Type B pancreatic cell (in vitro differentiated cells): ENCODE results near the gene PTPA. TPM values are rescaled to one million over a fixed set of nuclear protein-coding genes. Genes with fewer than 3 reads are reported as not detected.

ENCODE experiments used
- DNase-seq: peaks from one replicate; pipeline ENCODE4 v3.0.0; 2021; ENCODE audit warnings: mixed read lengths; ENCODE audit not compliant: unreplicated experiment; ENCODE audit errors: extremely low spot score
- H3K27ac Mint-ChIP-seq: 2 replicates; pipeline ENCODE4 v1.8.0; 2021; ENCODE audit warnings: mild to moderate bottlenecking, mixed read lengths
- H3K27me3 Mint-ChIP-seq: 2 replicates; pipeline ENCODE4 v1.8.0; 2021; ENCODE audit warnings: mixed read lengths
- H3K36me3 Mint-ChIP-seq: 2 replicates; pipeline ENCODE4 v1.8.0; 2021; ENCODE audit warnings: mixed read lengths
- H3K4me1 Mint-ChIP-seq: one replicate; pipeline ENCODE4 v1.8.0; 2021; ENCODE audit warnings: mixed read lengths; ENCODE audit not compliant: unreplicated experiment
- H3K4me3 Mint-ChIP-seq: 2 replicates; pipeline ENCODE4 v1.8.0; 2021; ENCODE audit warnings: mild to moderate bottlenecking, mixed read lengths
- H3K9me3 Mint-ChIP-seq: 2 replicates; pipeline ENCODE4 v1.8.0; 2021; ENCODE audit warnings: mixed read lengths
- total RNA-seq: library from RNA; stranded (reverse); gene quantifications from 2 replicates; pipeline ENCODE4 v1.2.1, GENCODE V29; 2021; ENCODE audit warnings: low replicate concordance
- TF ChIP-seq, protein P1 (sequence below): fragments of 200-600 bp; sonication (generic); conservative IDR thresholded peaks from 2 replicates; pipeline ENCODE4 v1.5.0; 2021; ENCODE audit warnings: antibody characterized with exemption, mild to moderate bottlenecking

The PTPA gene
- total RNA-seq, 1 donor from 2014 or later, result 102 TPM

DNA sequence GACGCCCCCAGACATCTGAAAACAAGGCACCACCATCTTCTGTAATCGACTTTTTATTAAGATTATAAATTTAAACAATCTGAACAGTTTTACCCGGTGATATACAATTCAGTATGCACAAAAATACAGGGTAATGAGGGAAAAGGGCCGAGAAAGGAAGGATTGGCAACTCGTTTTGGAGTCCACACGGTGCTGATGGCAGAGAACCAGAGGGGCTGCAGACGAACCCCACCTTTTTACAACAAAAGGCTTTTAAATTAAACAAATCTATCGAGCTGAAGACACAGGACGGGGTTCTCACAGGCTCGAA, 64.3 kb downstream of the PTPA start:
- TF ChIP-seq, protein P1, sequence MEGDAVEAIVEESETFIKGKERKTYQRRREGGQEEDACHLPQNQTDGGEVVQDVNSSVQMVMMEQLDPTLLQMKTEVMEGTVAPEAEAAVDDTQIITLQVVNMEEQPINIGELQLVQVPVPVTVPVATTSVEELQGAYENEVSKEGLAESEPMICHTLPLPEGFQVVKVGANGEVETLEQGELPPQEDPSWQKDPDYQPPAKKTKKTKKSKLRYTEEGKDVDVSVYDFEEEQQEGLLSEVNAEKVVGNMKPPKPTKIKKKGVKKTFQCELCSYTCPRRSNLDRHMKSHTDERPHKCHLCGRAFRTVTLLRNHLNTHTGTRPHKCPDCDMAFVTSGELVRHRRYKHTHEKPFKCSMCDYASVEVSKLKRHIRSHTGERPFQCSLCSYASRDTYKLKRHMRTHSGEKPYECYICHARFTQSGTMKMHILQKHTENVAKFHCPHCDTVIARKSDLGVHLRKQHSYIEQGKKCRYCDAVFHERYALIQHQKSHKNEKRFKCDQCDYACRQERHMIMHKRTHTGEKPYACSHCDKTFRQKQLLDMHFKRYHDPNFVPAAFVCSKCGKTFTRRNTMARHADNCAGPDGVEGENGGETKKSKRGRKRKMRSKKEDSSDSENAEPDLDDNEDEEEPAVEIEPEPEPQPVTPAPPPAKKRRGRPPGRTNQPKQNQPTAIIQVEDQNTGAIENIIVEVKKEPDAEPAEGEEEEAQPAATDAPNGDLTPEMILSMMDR, result no peak
- Mint-ChIP-seq H3K4me1 (peaks cover 30% of the 10 kb centered on the region), H3K4me3 (peak overlapping the region; percentile 93), H3K36me3 (no peaks in the 10 kb centered on the region), H3K27me3 (no peaks in the 10 kb centered on the region), H3K27ac (peak overlapping the region; percentile 95), H3K9me3 (no peaks in the 10 kb centered on the region)
- no peak for DNase-seq

DNA sequence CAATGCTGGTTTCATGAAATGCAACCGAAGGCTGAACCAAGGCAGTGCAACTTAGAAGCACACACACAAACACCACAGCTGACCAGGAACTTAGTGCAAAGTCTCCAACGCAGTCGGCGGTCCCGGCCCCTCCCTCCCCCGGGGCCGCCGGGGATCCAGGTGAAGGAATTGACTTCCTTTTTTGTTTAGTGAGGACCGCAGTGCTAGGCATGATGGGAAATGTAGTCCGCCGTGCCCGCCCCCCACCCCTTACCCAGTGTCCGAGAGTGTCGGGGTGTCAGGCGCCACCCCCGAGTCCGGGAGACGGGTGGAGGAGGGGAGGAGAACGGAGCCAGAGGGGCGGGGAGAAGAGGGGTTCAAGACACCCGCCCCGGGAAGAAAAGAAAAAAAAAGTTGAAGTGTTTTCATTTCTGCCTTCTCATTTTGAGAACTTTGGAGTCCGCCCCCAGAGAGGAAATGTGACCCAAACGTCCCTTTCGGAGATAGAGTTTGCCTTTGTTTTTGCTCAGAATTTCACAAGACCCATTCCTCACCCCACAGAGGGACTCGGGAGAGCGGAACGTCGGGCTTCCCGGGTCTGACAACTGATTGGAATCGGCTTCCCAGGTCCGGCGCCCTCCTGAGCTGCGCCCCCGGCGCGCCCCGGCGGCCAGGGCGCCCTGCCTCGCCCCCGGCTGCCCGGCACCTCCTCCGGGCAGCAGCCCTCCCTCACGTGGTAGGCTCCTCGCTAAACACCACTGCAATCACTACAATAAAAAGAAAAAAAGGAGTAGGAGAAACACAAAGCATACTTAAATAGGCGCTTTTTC, 64.8 kb downstream of the PTPA start:
- H3K4me3 Mint-ChIP-seq, result peak overlapping the region; percentile 93
- H3K27me3 Mint-ChIP-seq, result no peaks in the 10 kb centered on the region
- TF ChIP-seq, protein P1, result no peak
- peak; percentile 81 for DNase-seq
- H3K9me3 Mint-ChIP-seq, result no peaks in the 10 kb centered on the region
- H3K36me3 Mint-ChIP-seq, result no peaks in the 10 kb centered on the region
- peak overlapping the region; percentile 95 for H3K27ac Mint-ChIP-seq
- H3K4me1 Mint-ChIP-seq, result peaks cover 26% of the 10 kb centered on the region

DNA sequence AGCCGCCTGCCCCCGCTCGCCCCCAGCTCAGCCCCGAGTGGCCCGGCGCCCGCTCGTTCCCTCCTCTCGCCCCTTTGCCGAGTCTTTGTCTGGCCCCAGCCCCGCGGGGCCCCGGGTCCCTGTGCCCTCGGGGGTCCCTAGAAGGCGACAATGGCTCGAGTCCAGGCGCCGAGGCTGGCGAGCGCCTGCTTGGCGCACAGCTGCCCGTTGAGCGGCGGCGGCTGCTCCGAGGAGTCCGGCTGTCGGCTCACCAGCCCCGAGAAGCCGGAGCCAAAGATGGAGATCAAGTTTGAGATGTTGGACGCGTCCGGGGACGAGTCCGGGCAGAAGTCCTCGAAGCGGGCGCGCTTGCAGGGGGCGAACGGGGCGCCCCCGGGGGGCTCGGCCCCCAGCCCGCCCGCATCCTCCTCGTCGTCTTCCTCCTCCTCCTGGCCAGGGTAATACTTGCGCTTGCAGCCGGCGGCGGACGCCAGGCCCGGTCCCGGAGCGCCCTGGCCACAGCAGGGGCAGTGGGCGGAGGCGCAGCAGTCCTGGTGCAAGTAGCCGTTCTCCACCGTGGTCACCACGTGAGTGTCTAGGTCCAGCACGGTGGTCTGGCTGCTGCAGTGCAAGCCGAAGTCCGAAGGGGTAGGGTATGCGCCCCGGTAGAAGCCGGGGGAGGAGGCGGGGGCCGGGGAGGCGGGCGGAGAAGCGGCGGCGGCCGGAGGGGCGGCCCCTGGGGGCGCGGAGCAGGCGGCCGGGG, 65.7 kb downstream of the PTPA start:
- H3K9me3 Mint-ChIP-seq, result no peaks in the 10 kb centered on the region
- H3K4me1 Mint-ChIP-seq, result peaks cover 26% of the 10 kb centered on the region
- H3K36me3 Mint-ChIP-seq, result no peaks in the 10 kb centered on the region
- peak overlapping the region; percentile 71 for H3K27ac Mint-ChIP-seq
- TF ChIP-seq, protein P1, result peak; percentile 19
- H3K27me3 Mint-ChIP-seq, result no peaks in the 10 kb centered on the region
- no peak for DNase-seq
- peak overlapping the region; percentile 93 for H3K4me3 Mint-ChIP-seq

DNA sequence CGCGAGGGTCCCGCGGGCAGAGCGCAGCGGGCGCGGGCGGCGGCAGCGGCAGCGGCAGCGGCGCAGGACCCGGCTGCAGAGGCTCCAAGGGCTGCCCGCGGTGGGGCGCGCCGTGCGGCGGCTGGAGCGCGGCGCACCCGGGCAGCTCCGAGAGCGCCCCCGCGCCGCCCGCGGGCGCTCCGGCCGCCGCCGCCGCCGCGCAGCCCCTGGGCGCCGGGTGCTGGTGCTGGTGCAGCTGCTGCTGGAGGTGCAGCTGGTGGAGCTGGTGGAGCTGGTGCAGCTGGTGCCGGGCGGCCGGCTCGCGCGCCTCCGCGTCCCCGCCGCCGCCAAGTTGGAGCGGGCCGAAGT, 66.2 kb downstream of the PTPA start:
- Mint-ChIP-seq H3K9me3 (no peaks in the 10 kb centered on the region), H3K36me3 (no peaks in the 10 kb centered on the region), H3K4me3 (peak overlapping the region; percentile 95), H3K27ac (peak overlapping the region; percentile 88), H3K27me3 (no peaks in the 10 kb centered on the region), H3K4me1 (peaks cover 25% of the 10 kb centered on the region)
- TF ChIP-seq, protein P1, result no peak
- DNase-seq, result no peak

DNA sequence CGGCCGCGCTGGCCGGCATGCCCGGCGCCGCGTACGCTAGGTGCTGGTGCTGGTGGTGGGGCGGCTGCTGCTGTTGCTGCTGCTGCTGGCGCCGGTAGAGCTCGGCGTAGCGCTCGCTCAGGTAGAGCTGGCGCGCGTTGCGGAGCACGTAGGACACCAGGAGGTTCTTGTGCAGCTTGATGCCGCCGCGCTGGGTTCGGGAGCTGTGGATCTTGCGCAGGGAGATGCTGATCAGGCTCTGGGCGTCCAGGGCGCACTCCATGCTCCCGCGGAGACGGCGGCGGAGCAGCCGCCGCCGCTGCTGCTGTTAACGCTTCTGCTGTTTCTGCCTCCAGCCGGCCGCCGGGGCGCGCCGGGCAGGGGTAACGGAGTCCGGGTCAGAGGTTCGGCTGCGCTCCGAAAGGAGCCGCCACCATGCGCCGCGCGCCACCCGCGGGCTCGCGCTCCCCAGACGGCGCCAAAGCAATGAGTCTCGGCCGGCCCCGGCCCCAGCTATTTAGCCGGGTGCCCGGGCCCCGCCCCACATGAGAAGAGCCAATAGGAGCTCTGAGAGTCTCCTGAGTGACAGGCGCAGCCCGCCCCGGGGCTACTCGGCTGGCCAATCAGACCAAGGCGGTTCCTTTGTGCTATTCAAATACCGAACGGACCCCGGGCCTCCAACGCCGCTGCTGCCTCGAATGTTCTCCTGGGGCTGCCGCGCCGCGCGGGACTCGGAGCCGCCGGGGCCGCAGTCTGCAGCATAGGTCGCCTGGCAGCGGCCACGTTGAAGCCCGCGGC, 66.8 kb downstream of the PTPA start, which contains the start of gene IER5L:
Gene IER5L (minus strand): TSS at position 471 of the 777 bp plus-strand sequence. CDS start 209 bp downstream, at position 262.
- DNase-seq, result peak; percentile 99
- TF ChIP-seq, protein P1, result no peak
- no peaks in the 10 kb centered on the region for H3K36me3 Mint-ChIP-seq
- peak within 1 kb of the TSS; percentile 88 for H3K27ac Mint-ChIP-seq
- peak within 1 kb of the TSS; percentile 95 for H3K4me3 Mint-ChIP-seq
- H3K27me3 Mint-ChIP-seq, result no peaks in the 10 kb centered on the region
- H3K4me1 Mint-ChIP-seq, result peaks cover 20% of the 10 kb centered on the region
- H3K9me3 Mint-ChIP-seq, result no peaks in the 10 kb centered on the region
